GM23338 (cell line): ENCODE results near the gene RPL7A. TPM values are rescaled to one million over a fixed set of nuclear protein-coding genes. Genes with fewer than 3 reads are reported as not detected.

ENCODE experiments used
- POLR2AphosphoS5 ChIP-seq: IDR thresholded peaks from 2 replicates; pipeline ENCODE4 v1.6.1; 2016; ENCODE audit warnings: antibody characterized with exemption, low read depth
- STAT1 ChIP-seq: IDR thresholded peaks from one replicate; pipeline ENCODE4 v1.6.1; 2016; ENCODE audit warnings: antibody characterized with exemption; ENCODE audit not compliant: unreplicated experiment
- ZNF114 ChIP-seq: fragments of 250-450 bp; sonication (Bioruptor Pico); IDR thresholded peaks from 2 replicates; pipeline ENCODE4 v1.5.0; 2020; ENCODE audit warnings: mild to moderate bottlenecking, moderate library complexity
- ZNF331 ChIP-seq: fragments of 250-450 bp; sonication (Bioruptor Pico); IDR thresholded peaks from 2 replicates; pipeline ENCODE4 v1.5.0; 2020; ENCODE audit warnings: low read depth, mild to moderate bottlenecking, moderate library complexity
- polyA plus RNA-seq: library from polyadenylated mRNA; unstranded; fragments of >200 nt; fragmentation: Nextera tagmentation; extraction: Ambion mirVana; gene quantifications from 2 replicates; pipeline ENCODE4 v1.2.1, GENCODE V29; 2016
- total RNA-seq: library from RNA; depleted of rRNA; stranded (reverse); fragments of >200 nt; shearing (Covaris generic); gene quantifications from 2 replicates; pipeline ENCODE4 v1.2.3, GENCODE V29; 2014
- TF ChIP-seq, protein P1 (sequence below): fragments of 250-450 bp; sonication (Bioruptor Pico); IDR thresholded peaks from 2 replicates; pipeline ENCODE4 v1.5.0; 2020; ENCODE audit warnings: mild to moderate bottlenecking, moderate library complexity
- TF ChIP-seq, protein P2 (sequence below): IDR thresholded peaks from one replicate; pipeline ENCODE4 v1.6.1; 2018; ENCODE audit warnings: antibody characterized with exemption; ENCODE audit not compliant: unreplicated experiment

Gene RPL7A
- total and polyA plus RNA-seq, 2 experiments from 2014 or later, result 1,644 to 2,020 TPM

DNA sequence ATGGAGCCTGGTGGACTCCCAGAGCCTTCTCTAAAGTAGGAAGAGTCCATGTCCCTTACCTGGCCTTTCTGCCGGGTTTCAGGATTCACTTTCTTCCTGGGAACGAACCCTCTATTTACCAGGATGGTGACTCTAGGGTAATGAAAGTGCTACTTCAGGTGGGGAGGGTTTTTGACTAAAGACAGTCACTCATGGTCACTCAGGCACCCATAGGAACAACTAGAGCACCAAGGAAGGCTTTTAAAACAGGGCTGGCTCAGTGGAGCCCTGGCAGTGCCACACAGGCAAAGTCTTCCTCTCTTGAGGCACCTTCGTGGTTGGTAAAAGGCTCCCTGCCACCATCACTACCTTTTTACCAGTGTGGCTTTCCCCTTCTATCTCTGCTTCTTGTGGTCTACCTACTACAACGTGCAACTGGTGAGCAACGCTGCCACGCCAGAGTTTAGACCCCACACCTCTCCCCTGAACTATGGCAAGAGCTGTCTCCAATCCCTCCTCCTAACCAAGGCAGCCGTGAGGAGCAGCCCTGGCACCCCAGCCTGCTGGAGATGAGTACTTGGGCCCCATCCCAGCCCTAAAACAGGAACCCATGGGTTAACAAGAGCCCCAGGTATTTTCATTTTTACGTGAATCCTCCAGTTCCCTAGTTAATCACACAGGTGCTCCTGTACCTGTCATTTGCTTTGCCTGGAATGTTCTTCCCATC, 4.8 kb downstream of the RPL7A start (continued):
- TF ChIP-seq, protein P1, sequence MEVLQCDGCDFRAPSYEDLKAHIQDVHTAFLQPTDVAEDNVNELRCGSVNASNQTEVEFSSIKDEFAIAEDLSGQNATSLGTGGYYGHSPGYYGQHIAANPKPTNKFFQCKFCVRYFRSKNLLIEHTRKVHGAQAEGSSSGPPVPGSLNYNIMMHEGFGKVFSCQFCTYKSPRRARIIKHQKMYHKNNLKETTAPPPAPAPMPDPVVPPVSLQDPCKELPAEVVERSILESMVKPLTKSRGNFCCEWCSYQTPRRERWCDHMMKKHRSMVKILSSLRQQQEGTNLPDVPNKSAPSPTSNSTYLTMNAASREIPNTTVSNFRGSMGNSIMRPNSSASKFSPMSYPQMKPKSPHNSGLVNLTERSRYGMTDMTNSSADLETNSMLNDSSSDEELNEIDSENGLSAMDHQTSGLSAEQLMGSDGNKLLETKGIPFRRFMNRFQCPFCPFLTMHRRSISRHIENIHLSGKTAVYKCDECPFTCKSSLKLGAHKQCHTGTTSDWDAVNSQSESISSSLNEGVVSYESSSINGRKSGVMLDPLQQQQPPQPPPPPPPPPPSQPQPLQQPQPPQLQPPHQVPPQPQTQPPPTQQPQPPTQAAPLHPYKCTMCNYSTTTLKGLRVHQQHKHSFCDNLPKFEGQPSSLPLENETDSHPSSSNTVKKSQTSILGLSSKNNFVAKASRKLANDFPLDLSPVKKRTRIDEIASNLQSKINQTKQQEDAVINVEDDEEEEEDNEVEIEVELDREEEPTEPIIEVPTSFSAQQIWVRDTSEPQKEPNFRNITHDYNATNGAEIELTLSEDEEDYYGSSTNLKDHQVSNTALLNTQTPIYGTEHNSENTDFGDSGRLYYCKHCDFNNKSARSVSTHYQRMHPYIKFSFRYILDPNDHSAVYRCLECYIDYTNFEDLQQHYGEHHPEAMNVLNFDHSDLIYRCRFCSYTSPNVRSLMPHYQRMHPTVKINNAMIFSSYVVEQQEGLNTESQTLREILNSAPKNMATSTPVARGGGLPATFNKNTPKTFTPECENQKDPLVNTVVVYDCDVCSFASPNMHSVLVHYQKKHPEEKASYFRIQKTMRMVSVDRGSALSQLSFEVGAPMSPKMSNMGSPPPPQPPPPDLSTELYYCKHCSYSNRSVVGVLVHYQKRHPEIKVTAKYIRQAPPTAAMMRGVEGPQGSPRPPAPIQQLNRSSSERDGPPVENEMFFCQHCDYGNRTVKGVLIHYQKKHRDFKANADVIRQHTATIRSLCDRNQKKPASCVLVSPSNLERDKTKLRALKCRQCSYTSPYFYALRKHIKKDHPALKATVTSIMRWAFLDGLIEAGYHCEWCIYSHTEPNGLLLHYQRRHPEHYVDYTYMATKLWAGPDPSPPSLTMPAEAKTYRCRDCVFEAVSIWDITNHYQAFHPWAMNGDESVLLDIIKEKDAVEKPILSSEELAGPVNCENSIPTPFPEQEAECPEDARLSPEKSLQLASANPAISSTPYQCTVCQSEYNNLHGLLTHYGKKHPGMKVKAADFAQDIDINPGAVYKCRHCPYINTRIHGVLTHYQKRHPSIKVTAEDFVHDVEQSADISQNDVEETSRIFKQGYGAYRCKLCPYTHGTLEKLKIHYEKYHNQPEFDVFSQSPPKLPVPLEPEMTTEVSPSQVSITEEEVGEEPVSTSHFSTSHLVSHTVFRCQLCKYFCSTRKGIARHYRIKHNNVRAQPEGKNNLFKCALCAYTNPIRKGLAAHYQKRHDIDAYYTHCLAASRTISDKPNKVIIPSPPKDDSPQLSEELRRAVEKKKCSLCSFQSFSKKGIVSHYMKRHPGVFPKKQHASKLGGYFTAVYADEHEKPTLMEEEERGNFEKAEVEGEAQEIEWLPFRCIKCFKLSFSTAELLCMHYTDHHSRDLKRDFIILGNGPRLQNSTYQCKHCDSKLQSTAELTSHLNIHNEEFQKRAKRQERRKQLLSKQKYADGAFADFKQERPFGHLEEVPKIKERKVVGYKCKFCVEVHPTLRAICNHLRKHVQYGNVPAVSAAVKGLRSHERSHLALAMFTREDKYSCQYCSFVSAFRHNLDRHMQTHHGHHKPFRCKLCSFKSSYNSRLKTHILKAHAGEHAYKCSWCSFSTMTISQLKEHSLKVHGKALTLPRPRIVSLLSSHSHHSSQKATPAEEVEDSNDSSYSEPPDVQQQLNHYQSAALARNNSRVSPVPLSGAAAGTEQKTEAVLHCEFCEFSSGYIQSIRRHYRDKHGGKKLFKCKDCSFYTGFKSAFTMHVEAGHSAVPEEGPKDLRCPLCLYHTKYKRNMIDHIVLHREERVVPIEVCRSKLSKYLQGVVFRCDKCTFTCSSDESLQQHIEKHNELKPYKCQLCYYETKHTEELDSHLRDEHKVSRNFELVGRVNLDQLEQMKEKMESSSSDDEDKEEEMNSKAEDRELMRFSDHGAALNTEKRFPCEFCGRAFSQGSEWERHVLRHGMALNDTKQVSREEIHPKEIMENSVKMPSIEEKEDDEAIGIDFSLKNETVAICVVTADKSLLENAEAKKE (CRISPR knock-in tag), result no peak
- TF ChIP-seq ZNF331 (CRISPR knock-in tag) (no peak), POLR2AphosphoS5 (no peak), ZNF114 (no peak), STAT1 (no peak)
- TF ChIP-seq, protein P2, sequence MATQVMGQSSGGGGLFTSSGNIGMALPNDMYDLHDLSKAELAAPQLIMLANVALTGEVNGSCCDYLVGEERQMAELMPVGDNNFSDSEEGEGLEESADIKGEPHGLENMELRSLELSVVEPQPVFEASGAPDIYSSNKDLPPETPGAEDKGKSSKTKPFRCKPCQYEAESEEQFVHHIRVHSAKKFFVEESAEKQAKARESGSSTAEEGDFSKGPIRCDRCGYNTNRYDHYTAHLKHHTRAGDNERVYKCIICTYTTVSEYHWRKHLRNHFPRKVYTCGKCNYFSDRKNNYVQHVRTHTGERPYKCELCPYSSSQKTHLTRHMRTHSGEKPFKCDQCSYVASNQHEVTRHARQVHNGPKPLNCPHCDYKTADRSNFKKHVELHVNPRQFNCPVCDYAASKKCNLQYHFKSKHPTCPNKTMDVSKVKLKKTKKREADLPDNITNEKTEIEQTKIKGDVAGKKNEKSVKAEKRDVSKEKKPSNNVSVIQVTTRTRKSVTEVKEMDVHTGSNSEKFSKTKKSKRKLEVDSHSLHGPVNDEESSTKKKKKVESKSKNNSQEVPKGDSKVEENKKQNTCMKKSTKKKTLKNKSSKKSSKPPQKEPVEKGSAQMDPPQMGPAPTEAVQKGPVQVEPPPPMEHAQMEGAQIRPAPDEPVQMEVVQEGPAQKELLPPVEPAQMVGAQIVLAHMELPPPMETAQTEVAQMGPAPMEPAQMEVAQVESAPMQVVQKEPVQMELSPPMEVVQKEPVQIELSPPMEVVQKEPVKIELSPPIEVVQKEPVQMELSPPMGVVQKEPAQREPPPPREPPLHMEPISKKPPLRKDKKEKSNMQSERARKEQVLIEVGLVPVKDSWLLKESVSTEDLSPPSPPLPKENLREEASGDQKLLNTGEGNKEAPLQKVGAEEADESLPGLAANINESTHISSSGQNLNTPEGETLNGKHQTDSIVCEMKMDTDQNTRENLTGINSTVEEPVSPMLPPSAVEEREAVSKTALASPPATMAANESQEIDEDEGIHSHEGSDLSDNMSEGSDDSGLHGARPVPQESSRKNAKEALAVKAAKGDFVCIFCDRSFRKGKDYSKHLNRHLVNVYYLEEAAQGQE, result no peak
